HEK293 (cell line): ENCODE measurements around the gene CHCHD10.

Experiments
- CTCF ChIA-PET: fragments of 350-600 bp; formaldehyde crosslinking; extraction: SDS; loops from one replicate; lab custom pipeline; 2021; ENCODE audit warnings: antibody characterized with exemption; lab: Yijun Ruan, JAX
- POLR2A ChIA-PET: fragments of 300-600 bp; formaldehyde crosslinking; extraction: SDS; loops from one replicate; lab custom pipeline; 2020; ENCODE audit warnings: antibody characterized with exemption, inconsistent platforms; lab: Yijun Ruan, JAX
- H3K27ac ChIP-seq: fragments of 200-500 bp; sonication (Bioruptor generic); 2 replicates; pipeline ENCODE4 v1.5.1; 2014; ENCODE audit warnings: low read depth, low read length, control low read depth, inconsistent platforms; ENCODE audit errors: extremely low read depth
- H3K36me3 ChIP-seq, 2 experiments: fragments of 200-500 bp in 1 of 2; sonication (Bioruptor generic) in 1 of 2; 1 replicate in 1 of 2; 2 replicates in 1 of 2; pipeline ENCODE4 v1.5.1; 2014 to 2017; ENCODE audit warnings: inconsistent platforms in 2 of 2, low read length in 2 of 2; ENCODE audit not compliant: control insufficient read depth in 2 of 2, insufficient read depth in 1 of 2
- H3K4me1 ChIP-seq: fragments of 200-500 bp; sonication (Bioruptor generic); 2 replicates; pipeline ENCODE4 v1.5.1; 2014; ENCODE audit warnings: mild to moderate bottlenecking, low read length, inconsistent platforms; ENCODE audit not compliant: control insufficient read depth, insufficient read depth
- H3K4me3 ChIP-seq: 2 replicates; pipeline ENCODE4 v1.5.1; 2011; ENCODE audit warnings: low read depth, mild to moderate bottlenecking, control low read depth, low read length, moderate library complexity
- H3K9me3 ChIP-seq: fragments of 200-500 bp; sonication (Bioruptor generic); 2 replicates; pipeline ENCODE4 v1.5.1; 2014; ENCODE audit warnings: low read depth, low read length, inconsistent platforms; ENCODE audit not compliant: control insufficient read depth, insufficient read depth
- AEBP2 ChIP-seq: fragments of 450-650 bp; formaldehyde crosslinking; IDR thresholded peaks from 2 replicates; pipeline ENCODE4 v1.5.1; 2016; ENCODE audit warnings: missing biosample characterization, missing genetic modification characterization, borderline replicate concordance
- BCL11B ChIP-seq: fragments of 450-650 bp; formaldehyde crosslinking; IDR thresholded peaks from 2 replicates; pipeline ENCODE4 v1.5.1; 2016; ENCODE audit warnings: low read depth, missing biosample characterization, missing genetic modification characterization
- EGR2 ChIP-seq: fragments of 450-650 bp; formaldehyde crosslinking; IDR thresholded peaks from 2 replicates; pipeline ENCODE4 v1.5.1; 2016; ENCODE audit warnings: low read depth, missing biosample characterization, missing genetic modification characterization
- GLIS2 ChIP-seq: fragments of 450-650 bp; formaldehyde crosslinking; IDR thresholded peaks from 2 replicates; pipeline ENCODE4 v1.5.1; 2016; ENCODE audit warnings: missing biosample characterization, missing genetic modification characterization
- PATZ1 ChIP-seq: fragments of 450-650 bp; formaldehyde crosslinking; IDR thresholded peaks from 2 replicates; pipeline ENCODE4 v1.5.1; 2016; ENCODE audit warnings: missing biosample characterization, missing genetic modification characterization
- REST ChIP-seq: fragments of 450-650 bp; formaldehyde crosslinking; IDR thresholded peaks from 2 replicates; pipeline ENCODE4 v1.5.1; 2016; ENCODE audit warnings: missing biosample characterization, missing genetic modification characterization
- ZBTB44 ChIP-seq: fragments of 450-650 bp; IDR thresholded peaks from 2 replicates; pipeline ENCODE4 v1.5.1; 2018; ENCODE audit warnings: missing biosample characterization, mild to moderate bottlenecking, missing genetic modification characterization
- ZBTB48 ChIP-seq: fragments of 450-650 bp; formaldehyde crosslinking; IDR thresholded peaks from 2 replicates; pipeline ENCODE4 v1.5.1; 2016; ENCODE audit warnings: missing biosample characterization, missing genetic modification characterization
- ZBTB7A ChIP-seq: fragments of 450-650 bp; formaldehyde crosslinking; IDR thresholded peaks from 2 replicates; pipeline ENCODE4 v1.5.1; 2016; ENCODE audit warnings: low read depth, missing biosample characterization, missing genetic modification characterization
- ZNF133 ChIP-seq: fragments of 450-650 bp; formaldehyde crosslinking; IDR thresholded peaks from 2 replicates; pipeline ENCODE4 v1.5.1; 2016; ENCODE audit warnings: missing biosample characterization, missing genetic modification characterization
- ZNF248 ChIP-seq: fragments of 450-650 bp; formaldehyde crosslinking; IDR thresholded peaks from 2 replicates; pipeline ENCODE4 v1.5.1; 2017; ENCODE audit warnings: missing biosample characterization, missing genetic modification characterization
- ZNF423 ChIP-seq: fragments of 450-650 bp; formaldehyde crosslinking; IDR thresholded peaks from 2 replicates; pipeline ENCODE4 v1.5.1; 2016; ENCODE audit warnings: missing biosample characterization, missing genetic modification characterization
- ZNF48 ChIP-seq: fragments of 450-650 bp; formaldehyde crosslinking; IDR thresholded peaks from 2 replicates; pipeline ENCODE4 v1.5.1; 2016; ENCODE audit warnings: missing biosample characterization, missing genetic modification characterization
- ZNF518A ChIP-seq: fragments of 450-650 bp; formaldehyde crosslinking; conservative IDR thresholded peaks from 2 replicates; pipeline ENCODE4 v1.5.1; 2016; ENCODE audit warnings: low read depth, missing biosample characterization, missing genetic modification characterization
- ZNF561 ChIP-seq: fragments of 450-650 bp; IDR thresholded peaks from 2 replicates; pipeline ENCODE4 v1.5.1; 2018; ENCODE audit warnings: missing biosample characterization, missing genetic modification characterization, borderline replicate concordance
- ZNF571 ChIP-seq: fragments of 450-650 bp; formaldehyde crosslinking; IDR thresholded peaks from 2 replicates; pipeline ENCODE4 v1.5.0; 2017; ENCODE audit warnings: missing biosample characterization, missing genetic modification characterization
- ZNF768 ChIP-seq: fragments of 450-650 bp; formaldehyde crosslinking; IDR thresholded peaks from 2 replicates; pipeline ENCODE4 v1.5.1; 2018; ENCODE audit warnings: missing biosample characterization, mild to moderate bottlenecking, missing genetic modification characterization
- ZNF777 ChIP-seq: fragments of 450-650 bp; formaldehyde crosslinking; IDR thresholded peaks from 2 replicates; pipeline ENCODE4 v1.5.1; 2017; ENCODE audit warnings: missing biosample characterization, missing genetic modification characterization, borderline replicate concordance
- ZNF792 ChIP-seq: fragments of 450-650 bp; formaldehyde crosslinking; IDR thresholded peaks from 2 replicates; pipeline ENCODE4 v1.5.1; 2016; ENCODE audit warnings: missing biosample characterization, missing genetic modification characterization
- ZXDB ChIP-seq: fragments of 450-650 bp; formaldehyde crosslinking; IDR thresholded peaks from 2 replicates; pipeline ENCODE4 v1.5.1; 2016; ENCODE audit warnings: missing biosample characterization, missing genetic modification characterization

Gene CHCHD10

GRCh38 chr22:23793326-23793725, 25.6 kb upstream of the CHCHD10 start:
- Histone ChIP-seq H3K36me3 (peaks cover 59 to 71% of the 10 kb centered on the region in 2 experiments), H3K4me3 (no peak overlapping the region), H3K4me1 (peaks cover 4% of the 10 kb centered on the region)
- CTCF ChIA-PET = interaction anchor here (0.6 to 1.2 kb wide), 2 partner anchors 18 to 20 kb away, joined by 4 to 6 read pairs; no protein-coding TSS in a partner anchor
- POLR2A ChIA-PET = no interaction called here
- TF ChIP-seq EGR2 (no peak), ZXDB (tag by site-specific recombination) (no peak), ZNF571 (tag by site-specific recombination) (no peak), AEBP2 (no peak), ZNF768 (tag by site-specific recombination) (no peak), ZNF792 (tag by site-specific recombination) (no peak), ZNF561 (no peak), ZNF248 (tag by site-specific recombination) (no peak), ZBTB48 (tag by site-specific recombination) (no peak), ZNF48 (tag by site-specific recombination) (no peak), ZBTB7A (tag by site-specific recombination) (no peak)
- TF ChIP-seq, all 188 proteins: peak for 0
- Histone ChIP-seq H3K27ac (no peak overlapping the region), H3K9me3 (no peaks in the 10 kb centered on the region)

- H3K36me3 ChIP-seq = peaks cover 46 to 63% of the 10 kb centered on the region in 2 experiments
- CTCF ChIA-PET = interaction anchor here (0.7 to 1.2 kb wide), 3 partner anchors 17 to 23 kb away, joined by 3 to 6 read pairs (median 4); no protein-coding TSS in a partner anchor
- H3K27ac ChIP-seq = 0 out of 2 replicates have a peak overlapping the region, but pooled peaks have one; percentile 30
- TF ChIP-seq REST (tag by site-specific recombination) = no peak
- no peak for TF ChIP-seq GLIS2
- TF ChIP-seq ZNF423 (tag by site-specific recombination) = no peak
- TF ChIP-seq ZBTB44 = no peak
- no peak for TF ChIP-seq ZNF518A (tag by site-specific recombination)
- TF ChIP-seq ZNF777 = no peak
- no peak for TF ChIP-seq BCL11B (tag by site-specific recombination)
- no peak for TF ChIP-seq ZNF133 (tag by site-specific recombination)
- no peak for TF ChIP-seq PATZ1 (tag by site-specific recombination)
These were observed 24.2 kb upstream of the CHCHD10 start for GRCh38 chr22:23791738-23792645.

More at GRCh38 chr22:23791738-23792645, 24.2 kb upstream of the CHCHD10 start:
- Histone ChIP-seq H3K9me3 (no peaks in the 10 kb centered on the region), H3K4me1 (peaks cover 9% of the 10 kb centered on the region), H3K4me3 (no peak overlapping the region)
- POLR2A ChIA-PET = no interaction called here
